ENCODE measurements around the gene SLX4IP.
A peak's percentile ranks its signal among the peaks of the same experiment; 100 is the strongest.

Gene SLX4IP

DNA sequence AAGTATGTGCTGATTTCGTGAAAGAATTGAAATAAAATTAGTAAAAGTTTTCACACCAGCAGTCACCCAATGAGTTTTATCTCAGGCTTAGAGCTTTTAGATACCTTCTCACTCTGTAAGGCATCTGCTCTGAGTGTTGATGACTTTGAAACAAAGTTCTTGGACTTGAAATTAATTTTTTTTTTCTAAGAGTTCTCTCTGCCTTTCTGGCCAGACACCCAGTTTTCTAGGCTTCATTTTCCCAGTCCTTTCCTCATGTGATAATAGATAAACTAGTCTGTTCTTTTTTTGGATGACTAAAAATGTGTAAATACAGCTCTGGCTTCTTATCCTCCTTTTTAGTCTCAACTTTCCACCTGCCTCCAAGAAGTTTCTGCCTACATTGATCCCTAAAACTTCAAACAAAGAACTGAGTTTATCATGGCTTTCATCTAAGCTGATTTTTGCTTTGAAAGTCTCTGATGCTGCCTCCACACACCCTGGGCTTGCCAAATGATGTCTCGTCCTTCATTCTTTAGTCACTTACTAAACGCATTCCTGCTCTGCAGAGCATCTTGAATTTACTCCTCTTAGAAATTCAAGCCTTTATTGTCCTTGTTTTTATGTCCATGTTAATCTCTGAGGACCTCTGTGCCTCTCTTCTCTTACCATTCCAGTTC, 32.7 kb downstream of the SLX4IP start:
- DNase-seq: no peak

DNA sequence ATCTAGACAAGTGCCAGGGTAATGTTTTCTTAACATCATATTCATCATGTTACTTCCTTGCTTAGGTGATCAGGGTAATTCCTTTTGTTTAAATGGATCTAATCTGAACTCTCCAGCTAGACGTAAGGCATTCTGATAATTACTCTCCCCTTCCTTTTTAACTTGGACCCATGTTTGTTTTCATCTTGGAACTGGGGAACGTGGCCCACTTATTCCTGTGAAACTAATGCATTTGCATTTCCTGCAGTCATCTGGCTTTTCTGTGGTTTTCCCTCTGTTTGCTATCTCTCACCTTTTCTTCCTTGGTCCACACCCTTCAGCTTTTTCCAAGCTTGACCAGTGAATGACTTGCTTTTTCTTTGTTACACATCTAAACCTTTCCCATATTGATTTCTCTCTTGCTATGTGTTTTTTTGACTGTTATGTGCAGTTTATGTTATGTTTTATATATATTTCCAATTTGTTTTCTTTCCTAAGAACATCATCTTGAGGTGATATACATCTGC, 33.3 kb downstream of the SLX4IP start:
- no peak for DNase-seq

DNA sequence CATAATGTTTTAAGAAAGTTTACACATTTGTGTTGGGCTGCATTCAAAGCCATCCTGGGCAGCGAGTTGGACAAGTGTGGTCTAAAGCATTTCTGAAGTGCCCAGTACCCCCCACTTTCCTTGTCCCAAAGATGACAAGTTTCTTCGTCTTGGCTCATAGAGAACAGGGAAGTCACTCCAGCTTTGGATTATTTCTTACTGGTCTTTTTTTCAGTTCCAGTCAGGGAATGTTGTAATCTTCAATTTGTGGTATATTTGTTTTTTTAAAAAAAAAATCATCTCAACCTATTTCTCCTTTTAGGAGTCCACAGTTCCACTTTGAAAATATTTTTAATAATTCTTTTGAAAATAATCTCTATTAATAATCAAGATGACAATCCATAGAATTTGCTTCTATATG, 34.0 kb downstream of the SLX4IP start:
- DNase-seq: no peak

DNA sequence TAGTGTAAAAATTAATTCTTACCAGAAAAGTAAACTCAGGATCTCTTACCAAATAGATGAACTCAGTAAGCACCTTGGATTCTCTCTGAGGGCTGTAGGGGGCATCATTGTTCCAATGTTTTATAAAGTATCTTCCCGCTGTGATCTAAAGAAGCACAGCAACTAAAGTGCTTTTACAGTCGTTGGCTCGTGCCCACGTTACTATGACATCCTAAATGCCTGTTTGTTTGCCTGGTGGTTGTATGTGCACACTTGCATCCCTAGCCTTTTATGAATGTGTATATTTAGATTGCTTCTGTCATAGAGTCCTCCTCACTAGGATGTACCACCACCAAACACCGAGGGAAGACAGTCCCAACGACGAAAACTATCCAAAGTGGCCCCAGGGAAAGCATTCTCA, 34.5 kb downstream of the SLX4IP start:
- peak; percentile 79 for DNase-seq

DNA sequence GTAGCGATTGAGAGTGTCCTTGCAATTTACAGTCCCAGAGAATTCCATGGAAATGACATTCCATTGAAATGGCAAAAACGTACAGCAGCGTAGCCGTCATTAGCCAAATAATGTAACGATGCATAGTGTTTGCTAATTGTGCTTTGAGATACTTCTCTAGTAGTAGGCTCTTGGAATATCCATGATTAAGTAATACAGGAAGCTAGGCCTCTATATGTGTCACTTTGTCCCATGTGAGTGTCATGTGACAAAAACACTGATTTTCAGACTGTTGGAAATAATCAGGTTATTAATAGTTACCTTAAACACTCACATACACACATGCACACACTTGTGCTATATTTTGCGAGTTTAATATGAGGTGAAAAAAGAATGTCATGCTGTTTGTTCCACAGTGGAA, 35.2 kb downstream of the SLX4IP start:
- DNase-seq: no peak

DNA sequence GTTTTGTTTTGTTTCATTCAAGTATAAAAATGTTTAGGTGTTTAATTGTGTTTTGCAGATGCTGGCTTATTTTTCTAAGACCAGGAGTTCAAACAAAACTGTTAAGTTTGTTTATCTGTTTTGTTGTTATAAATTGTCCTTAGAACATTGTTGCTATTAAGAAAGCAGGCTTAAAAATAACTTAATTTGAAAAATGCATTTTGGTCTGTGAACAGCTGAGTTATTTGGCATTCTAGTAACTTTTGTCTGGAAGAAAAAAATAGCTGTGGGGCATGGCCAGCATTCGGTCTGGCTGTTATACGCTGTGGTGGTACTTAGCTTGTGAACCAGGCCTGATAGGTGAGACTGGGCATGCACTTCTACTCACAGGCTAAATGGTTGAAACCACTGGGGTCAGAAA, 37.8 kb downstream of the SLX4IP start:
- DNase-seq: no peak

DNA sequence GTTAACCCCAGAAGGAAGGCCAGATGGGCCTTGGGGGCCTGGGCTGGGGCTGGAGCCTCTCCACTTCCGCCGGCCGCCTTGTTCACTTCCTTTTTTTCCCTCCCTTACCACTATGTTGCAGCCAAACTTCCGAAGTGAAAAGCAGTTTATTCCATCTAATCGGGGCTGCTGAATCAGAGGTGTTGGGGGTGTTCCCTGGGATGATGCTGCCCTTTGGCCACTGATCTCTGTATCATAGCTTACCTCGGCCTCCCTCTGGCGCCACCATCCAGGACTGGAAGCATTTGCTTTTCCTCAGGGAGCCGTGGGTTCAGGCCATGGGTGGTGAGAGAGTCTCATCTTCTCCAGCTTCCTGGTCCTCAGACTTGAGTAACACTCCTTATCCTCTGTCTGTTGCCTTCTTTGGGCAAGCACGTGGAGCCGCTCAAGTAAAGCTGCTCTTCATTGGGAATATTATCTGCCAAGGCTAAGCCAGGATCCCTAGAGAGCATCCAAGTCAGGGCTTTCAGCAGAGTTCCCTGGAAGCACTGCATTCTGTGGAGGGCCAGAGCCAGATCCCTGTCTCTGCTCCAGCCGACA, 39.6 kb downstream of the SLX4IP start:
- no peak for DNase-seq

DNA sequence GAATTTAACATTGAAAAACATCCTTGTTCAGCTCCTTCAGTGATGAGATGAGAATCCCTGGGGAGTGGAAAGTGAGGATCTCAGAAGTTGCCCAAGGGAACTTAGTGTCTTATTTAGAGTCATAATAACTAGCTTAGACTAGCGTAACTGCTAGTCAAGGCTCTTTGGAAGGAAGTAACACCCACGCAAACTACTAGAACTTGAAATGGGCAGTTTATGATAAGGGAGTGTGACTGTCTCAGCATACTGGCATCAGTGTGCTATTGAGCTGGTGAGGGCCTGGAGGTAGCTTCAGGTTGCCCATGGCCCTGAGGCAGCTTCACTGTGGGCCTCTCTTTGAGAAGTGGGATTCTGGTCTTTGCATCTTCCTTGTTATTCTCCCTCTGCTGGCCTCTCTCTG, 40.1 kb downstream of the SLX4IP start:
- no peak for DNase-seq

DNA sequence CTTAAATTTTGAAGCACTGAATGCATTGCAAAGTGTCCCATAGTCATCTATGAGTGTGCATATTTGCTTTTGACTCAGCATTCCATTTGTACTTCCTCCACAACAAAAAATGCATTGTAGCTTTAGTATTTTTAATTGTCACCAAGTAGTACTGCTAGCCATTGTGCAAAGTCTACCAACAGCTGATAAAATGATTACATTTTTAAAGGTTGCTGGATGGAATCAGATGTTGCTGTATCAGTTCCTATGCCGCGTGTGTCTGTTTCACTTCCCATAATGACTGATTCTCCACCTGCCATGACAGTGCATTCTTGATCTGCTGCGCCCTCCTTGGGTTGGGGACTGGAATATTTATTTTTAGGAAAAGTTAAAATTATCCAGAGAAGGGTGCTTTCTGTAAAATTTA, 41.2 kb downstream of the SLX4IP start:
- DNase-seq: peak; percentile 45

DNA sequence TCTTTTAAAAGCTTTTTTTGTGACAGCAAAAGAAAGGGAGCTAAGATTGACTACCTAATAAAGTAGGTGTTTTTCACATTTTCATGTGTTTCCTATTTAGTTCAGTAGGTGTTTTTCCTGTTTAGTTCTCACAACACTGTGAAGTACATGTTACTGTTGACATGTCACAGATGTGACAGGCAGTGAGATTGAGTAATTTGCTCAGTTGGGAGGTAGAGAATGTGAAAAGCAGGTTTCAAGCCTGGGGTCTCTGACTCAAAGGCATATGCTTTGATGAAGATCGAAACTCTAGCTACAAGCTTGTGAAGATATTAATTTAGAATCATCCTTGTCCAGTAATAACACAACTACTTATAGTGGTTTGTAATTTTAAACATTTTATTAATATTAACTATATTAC, 43.1 kb downstream of the SLX4IP start:
- no peak for DNase-seq

DNA sequence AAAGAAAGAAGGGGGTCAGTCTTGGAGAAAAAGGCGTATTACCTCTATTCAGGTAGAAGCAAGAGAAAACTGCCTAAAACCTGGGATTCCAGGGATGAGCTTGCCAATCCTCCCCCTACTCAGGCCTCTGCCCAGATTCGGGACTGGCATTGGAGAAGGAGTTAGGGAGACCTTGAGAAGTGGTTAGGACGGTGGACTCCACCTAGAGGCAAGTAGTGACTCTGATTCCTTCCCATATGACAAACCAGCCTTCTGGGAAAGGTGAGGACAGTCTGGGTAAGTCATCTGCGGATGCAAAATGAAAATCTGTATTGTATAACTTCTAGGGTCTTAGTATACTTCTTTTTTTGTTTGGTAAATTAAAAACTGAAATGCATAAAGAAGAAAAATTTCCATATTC, 43.8 kb downstream of the SLX4IP start:
- DNase-seq: no peak

DNA sequence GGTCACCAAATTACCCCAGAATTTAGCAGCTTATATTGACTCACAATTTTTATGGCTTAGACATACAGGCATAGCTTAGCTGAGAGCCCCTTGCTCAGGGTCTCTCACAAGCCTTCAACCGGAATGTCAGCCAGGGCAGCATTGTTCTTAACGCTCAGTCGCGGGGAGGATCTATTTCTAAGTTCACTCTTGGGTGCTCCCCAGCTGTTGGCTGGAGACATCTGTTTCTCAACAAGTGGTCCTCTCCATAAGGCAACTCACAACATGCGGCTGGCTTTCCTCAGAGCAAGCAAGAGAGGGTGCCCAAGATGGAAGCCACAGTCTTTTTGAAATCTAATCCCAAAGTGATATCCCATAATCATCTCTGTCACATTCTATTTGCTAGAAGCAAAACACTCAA, 46.6 kb downstream of the SLX4IP start:
- DNase-seq: no peak

DNA sequence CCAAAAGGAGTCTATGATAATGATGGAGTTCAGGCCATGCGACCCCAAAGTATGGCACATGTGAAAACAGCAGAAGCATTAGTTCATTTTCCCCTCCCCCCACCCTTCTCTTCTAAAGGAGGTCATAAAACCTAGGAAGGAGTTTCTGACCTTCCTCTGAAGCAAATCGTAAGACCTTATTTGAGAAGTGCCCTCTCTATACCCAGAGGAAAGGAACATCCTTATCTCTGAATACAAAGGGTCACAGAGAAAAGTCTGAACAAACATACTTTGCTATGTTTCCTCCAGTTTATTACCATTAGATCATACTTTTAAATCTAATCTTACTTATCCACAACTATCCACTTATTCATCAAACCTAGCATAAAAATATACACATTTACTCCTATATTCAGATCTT, 48.6 kb downstream of the SLX4IP start:
- no peak for DNase-seq

DNA sequence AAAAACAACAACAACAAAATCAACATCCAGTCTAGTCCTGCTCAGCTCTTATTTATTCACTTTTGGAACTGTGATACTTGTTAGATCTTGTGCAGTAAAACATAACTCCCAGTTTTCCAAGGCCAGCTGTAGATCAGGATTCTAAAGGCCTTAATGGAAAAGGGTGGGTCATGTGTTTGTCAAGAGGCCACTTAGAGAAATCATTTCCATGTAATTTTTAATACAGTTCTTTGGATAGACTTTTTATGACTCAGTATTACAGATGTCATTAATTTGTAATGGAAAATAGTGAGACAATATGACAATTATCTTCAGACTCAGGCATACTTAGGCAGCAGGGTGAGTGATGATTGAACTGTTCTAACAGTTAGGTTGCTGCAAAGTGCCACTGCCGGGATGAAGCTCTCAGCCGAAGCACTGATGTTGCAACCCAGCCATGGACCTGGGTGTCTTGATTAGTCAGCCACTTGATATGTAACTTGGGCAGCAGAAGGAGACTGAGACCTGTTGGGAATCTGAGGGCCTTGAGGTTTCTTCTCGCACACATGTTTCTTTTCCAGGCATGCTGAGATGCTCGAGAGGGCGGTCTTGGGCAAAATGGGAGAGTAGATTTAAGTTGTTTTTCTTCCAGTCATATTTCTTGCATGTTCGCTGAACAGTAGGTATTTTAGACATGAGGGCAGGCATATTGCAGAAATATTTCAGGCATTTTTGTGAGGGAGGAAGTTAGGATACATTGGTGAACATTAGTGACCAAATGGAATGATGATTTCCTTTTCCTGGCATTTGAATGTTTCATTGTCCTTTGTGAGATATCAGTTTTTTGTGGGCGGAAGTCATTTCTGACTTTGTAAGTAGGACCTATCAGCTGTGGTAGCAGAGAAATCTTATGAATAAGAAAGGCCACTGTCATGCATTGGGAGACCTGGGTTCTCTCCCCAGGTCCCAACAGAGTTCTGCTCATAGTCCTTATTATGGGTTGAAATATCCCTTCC, 52.3 kb downstream of the SLX4IP start:
- peak; percentile 63 for DNase-seq

DNA sequence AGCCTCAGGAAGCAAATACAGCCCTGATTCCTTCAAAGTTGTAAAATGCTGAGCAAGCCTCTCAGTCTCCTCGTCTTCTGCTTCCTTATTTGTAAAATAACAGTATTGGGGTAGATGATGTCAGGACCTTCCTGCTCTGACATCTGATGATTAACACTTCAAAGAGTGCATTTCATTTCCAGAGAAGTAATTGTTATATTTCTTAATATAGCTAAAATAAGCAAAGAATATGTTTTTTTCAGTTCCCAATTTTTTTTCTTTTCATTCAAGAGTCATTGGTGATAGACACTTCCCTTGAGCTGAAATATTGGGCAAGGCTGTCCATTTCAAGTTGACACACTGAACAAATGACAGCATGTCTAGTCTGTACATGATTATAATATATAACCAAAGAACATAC, 53.4 kb downstream of the SLX4IP start:
- DNase-seq: no peak

DNA sequence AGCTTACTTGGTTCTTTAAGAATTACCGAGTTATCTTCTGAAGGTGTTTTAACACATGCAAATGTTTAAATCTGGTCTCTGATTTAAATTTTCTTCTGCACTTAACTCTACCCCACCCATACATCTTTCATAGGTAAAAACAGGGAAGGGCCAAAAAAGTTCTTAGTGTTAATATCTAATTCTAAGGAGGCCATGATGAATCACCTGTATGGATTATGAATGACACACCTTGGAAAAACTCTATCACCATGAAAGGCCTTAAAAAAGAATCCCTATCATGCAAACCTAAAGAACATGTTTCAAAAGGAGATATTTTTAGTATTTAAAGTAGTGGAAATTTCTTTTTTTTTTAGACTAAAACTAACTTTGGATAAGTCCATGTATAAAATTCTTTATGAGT, 54.7 kb downstream of the SLX4IP start:
- no peak for DNase-seq

DNA sequence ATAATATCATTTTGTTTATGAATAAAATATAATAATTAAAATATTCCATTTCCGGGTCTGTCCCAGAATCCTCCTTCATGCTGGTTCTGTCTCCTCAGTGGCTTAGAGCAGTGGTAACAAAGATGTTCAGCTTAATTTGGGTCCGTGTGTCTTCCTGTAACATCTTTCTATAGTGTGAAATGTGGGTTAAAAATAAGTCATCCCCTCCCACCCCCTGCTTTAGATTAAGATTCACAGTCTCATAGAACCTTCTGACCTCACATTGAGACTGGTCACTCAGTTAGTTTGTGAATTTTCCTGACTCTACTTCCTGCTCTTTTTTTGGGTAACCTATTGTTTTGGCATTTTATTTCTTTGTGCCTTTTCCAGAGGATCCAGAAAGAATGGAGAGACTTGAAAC, 55.2 kb downstream of the SLX4IP start:
- DNase-seq: no peak

DNA sequence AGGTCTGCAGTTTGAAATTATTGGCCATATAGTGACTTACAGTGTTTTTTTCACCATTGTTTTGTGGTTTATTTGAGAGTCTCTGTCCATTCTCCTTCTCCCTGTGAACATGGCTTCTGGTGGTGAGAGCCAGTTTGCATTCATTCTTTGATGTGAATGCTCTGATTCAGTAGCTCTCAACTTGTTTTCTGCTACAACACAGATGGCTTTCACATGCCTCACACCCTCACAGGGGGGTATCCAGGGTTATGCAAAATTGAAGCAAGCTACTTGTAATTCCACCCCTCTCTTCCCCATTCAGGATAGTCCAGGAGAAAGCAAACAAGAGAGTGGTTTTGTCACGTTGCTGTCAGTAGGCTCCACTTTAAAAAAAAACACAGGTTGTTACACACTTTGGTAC, 55.6 kb downstream of the SLX4IP start:
- DNase-seq: peak; percentile 35

DNA sequence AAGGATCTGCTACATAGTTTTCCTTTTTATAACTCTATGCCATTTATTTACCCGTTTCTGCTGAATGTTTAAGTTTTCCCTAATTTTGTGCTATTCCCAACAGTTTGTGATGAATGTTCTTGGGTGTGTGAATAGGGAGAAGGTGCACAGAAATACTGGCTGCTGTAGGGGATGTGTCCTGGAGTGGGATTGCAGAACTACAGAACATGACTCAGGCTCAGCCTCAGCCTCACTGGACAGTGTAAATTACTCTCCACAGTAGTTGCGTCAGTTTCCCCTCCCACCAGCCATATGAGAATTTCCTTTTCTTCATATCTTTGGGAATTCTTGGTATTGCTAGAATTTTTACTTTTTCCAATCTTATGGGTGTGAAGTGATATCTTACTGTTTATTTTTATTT, 57.0 kb downstream of the SLX4IP start:
- DNase-seq: peak; percentile 56

DNA sequence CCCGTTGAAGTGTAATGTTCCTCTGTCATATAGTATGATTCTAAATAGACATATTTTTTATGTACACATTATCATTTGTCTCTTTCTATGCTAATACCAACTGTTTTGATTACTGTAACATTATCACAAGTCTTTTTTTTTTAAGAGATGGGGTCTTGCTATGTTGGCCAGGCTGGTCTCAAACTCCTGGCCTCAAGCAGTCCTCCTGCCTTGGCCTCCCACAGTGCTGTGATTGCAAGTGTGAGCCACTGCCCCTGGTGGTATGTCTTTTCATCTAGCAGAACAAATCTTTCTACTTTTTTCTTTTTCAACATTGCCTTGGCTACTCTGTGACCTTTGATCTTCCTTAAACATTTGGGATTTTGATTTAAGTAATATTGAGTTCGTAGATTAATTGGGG, 57.7 kb downstream of the SLX4IP start:
- no peak for DNase-seq

DNA sequence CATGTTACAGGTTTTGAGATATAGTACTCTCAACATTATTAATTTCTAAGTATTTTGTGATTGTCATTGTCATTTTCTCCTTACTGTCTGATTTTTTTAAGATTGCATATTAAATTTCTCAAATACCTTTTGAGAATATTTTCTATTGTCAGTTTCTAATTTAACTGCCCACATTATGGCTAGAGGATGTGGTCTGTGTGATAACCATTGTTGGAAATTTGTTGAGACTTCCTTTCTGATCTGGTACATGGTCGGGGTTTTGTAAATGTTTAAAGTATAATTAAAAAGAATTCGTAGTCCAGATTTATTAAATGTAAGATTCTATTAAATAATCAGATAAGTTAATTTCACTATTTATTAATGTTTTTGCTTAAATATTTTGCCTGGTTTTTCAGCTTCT, 60.1 kb downstream of the SLX4IP start:
- DNase-seq: no peak

DNA sequence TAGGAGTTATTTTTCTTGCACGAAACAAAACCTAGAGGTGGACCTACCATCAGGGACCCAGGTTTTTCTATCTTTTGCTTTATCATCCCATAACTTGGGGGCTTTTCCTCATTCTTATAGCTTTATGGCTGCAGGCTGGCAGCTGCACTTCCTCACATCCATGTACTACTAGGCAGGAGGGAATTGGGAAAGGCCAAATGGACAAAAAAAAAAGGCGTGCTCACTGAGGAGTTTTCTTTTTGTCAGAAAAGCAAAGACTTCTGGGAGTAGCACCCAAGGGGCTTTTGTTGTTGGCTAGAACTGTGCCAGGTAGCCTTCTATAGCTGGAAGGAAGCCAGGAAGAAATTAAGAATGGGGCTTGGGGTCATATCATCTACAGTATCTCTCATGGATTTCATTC, 61.4 kb downstream of the SLX4IP start:
- no peak for DNase-seq

DNA sequence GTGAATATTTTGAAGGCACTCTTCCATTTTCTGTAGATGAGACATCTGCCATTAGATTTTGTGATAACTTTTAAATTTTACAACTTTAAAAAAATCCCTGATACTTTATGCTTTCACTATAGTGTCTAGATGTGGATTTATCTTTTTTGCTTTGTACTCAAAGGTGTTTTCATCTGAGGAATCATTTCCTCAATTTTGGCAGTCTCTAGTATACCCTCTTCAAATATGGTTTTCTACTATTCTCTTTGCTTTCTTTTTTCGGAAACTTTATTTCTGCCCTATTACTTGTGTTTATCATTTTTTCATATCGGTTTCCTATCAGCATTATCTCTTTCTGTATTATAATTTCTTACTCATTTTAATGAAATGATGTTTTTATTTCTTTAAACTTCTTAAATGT, 62.2 kb downstream of the SLX4IP start:
- no peak for DNase-seq

DNA sequence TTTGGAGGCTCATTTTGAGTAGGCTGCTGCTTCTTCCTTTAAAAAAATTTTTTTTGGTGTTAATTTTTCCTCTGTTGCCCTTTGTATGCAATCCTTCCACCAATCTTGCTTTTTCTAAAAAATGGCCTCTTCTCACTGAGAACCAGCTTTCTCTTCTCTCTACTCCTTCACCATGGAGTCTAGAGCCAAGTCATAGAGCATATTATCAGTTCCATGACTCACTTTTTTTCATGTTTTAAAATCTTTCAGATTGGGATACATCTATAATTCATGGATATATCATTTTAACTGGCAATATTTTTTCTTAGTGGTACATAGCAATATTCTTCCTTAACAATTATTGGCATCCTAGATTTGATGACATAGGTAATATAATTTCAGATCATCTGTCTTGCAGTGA, 62.7 kb downstream of the SLX4IP start:
- DNase-seq: no peak
